Fibroblast of the aortic adventitia (primary cell): ENCODE measurements around the gene NIT2. TPM values are rescaled to one million over a fixed set of nuclear protein-coding genes. Genes with fewer than 3 reads are reported as not detected.

Experiments used
- DNase-seq: peaks from one replicate; pipeline ENCODE4 v3.0.0-alpha.2; 2010; ENCODE audit warnings: low read depth
- H3K4me3 ChIP-seq: 2 replicates; pipeline ENCODE4 v1.5.1; 2011; ENCODE audit warnings: low read depth, mild to moderate bottlenecking, control low read depth, low read length, moderate library complexity
- total RNA-seq: library from RNA; depleted of rRNA; stranded (reverse); fragments of >200 nt; gene quantifications from 2 replicates; pipeline ENCODE4 v1.2.3, GENCODE V29; 2012; ENCODE audit warnings: low replicate concordance
- TF ChIP-seq, protein P1 (sequence below): IDR thresholded peaks from 2 replicates; pipeline ENCODE4 v1.5.1; 2011; ENCODE audit warnings: mild to moderate bottlenecking, low read length, control low read depth, inconsistent platforms; ENCODE audit not compliant: insufficient read depth

NIT2 gene, protein sequence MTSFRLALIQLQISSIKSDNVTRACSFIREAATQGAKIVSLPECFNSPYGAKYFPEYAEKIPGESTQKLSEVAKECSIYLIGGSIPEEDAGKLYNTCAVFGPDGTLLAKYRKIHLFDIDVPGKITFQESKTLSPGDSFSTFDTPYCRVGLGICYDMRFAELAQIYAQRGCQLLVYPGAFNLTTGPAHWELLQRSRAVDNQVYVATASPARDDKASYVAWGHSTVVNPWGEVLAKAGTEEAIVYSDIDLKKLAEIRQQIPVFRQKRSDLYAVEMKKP
- 15.2 and 27.7 TPM in 2 replicates for total RNA-seq

DNA sequence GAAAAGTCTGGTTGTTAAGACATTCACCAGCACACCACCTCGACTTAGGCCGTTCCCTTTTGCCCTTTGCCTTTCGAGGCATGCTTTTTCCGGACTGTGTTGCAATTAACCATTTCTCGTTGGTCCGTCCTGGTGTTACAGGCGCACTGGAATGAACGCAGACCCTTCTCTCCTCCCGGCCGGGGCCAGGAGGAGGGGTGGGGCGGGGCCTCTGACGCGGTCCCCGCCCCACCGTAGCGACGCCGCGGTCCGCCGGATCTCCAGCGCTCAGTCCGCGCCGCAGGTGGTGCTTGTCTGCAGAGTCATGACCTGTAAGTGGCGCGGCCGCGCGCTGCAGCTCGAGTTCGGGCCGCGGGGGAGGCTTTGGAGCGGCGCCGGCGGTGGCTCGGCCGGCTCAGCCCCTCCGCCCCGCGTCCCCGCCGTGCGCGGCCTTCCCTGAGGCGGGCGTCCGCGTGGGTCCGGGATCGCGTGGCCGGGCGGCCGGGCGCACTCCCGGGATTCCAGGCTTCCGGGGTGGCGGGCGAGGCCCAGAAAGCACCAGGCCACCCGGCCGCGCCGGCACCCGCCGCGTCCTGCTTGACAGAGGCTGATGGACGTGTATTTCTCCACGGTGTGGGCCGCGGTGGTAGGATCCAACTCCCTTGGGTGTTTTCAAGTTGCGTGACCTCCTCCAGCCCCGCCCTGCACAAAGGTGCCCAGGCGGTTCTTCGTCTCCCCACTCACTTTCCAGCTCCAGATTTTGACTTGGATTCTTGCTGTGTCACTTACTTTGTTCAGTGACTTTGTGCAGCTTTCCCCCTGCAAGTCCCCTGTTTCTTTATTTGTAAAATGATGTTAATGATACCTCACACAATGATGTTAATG is at the start of gene NIT2:
TSS of gene NIT2 (plus strand) at position 270 of the 864 bp plus-strand sequence. CDS start at position 305, 35 bp downstream.
- DNase-seq, result peak; percentile 66
- peak within 1 kb of the TSS; percentile 71 for H3K4me3 ChIP-seq
- TF ChIP-seq, protein P1, sequence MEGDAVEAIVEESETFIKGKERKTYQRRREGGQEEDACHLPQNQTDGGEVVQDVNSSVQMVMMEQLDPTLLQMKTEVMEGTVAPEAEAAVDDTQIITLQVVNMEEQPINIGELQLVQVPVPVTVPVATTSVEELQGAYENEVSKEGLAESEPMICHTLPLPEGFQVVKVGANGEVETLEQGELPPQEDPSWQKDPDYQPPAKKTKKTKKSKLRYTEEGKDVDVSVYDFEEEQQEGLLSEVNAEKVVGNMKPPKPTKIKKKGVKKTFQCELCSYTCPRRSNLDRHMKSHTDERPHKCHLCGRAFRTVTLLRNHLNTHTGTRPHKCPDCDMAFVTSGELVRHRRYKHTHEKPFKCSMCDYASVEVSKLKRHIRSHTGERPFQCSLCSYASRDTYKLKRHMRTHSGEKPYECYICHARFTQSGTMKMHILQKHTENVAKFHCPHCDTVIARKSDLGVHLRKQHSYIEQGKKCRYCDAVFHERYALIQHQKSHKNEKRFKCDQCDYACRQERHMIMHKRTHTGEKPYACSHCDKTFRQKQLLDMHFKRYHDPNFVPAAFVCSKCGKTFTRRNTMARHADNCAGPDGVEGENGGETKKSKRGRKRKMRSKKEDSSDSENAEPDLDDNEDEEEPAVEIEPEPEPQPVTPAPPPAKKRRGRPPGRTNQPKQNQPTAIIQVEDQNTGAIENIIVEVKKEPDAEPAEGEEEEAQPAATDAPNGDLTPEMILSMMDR, result no peak

DNA sequence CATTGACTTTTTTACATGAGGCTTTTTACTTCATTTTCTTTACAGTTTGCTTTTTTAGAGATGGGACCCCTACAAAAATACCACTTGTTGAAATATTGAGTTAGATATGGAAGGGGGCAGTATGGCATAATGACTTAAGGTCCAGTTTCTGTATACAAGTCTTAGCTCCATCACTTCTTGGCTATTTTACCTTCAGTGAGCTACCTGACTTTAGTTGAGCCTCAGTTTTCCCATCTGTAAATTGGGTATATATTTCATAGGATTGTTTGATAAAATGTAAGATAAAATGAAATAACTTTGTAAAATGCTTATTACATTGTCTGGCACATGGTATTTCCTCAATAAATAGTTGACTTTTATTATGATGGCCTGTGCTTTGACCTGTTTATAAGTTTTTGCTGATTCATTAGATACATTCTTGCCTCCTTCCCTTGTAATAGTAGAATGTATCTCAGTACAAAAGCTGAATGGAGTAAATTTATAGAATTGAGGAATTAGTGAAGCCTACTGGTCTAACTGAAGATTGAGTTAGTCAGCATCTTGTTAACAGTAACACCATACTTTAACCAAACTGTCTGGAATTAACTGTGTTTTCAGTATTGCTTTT is 46.2 kb upstream of the NIT2 start:
- TF ChIP-seq, protein P1, result no peak
- DNase-seq, result no peak
- no peak overlapping the region for H3K4me3 ChIP-seq

DNA sequence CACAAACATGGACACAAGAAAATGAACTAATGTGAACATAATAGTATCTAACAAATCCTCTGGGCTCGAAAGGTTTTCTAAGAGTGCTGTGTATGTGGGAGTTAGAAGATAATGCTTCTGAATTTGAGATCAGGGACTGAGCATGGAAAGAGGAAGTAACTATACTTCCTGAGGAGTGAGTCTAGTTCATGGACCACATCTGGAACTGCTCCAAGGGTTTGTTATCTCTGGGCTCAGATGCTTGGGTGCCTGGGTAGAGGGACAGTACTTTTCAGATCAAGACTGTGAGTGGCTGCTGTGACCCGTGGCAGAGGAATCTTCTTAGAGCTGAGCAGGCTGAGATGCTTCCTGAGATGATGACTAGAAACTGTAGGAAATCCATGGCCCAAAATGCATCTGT is 45.2 kb upstream of the NIT2 start:
- DNase-seq, result peak; percentile 10
- no peak overlapping the region for H3K4me3 ChIP-seq
- TF ChIP-seq, protein P1, result no peak

DNA sequence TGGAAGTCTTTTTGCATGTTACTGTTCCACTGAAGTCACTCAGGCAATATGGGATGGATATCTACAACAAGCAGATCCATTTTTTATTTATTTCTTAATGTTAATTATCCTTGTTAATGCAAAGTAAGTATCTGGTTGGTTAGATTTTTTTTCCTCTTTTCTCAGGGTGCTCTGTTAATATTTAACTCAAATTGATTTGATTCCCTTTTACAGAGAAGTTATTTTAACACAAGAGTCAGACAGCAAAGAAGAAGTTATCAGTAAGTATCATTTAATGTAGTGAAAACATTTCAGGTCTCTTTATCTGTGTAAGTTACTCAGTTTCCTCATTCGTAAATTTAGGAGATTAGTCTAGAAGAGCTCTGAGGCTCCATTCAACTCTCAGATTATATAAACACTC is 39.5 kb upstream of the NIT2 start:
- no peak for DNase-seq
- H3K4me3 ChIP-seq, result no peak overlapping the region

DNA sequence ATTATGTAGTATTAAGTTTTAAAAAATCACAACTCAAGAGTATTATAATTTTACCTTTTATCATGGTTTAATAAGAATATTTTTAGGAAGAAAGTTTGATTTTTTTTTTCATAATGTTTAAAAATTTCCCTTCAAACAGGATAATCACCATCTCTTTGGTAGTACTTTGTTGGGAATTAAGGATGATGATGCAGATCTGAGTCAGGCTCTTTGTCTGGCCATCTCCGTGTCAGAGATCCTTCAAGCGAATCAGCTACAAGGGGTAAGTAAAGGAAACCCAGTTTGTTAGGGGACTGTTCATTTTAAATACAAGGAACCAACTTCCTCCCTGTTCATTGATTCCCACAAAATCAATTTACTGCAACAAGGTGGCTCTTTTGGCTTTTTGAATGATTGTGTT is 36.8 kb upstream of the NIT2 start:
- peak; percentile 10 for DNase-seq
- TF ChIP-seq, protein P1, result no peak

More for the DNA sequence above, 39.5 kb upstream of the NIT2 start:
- TF ChIP-seq, protein P1, result no peak

DNA sequence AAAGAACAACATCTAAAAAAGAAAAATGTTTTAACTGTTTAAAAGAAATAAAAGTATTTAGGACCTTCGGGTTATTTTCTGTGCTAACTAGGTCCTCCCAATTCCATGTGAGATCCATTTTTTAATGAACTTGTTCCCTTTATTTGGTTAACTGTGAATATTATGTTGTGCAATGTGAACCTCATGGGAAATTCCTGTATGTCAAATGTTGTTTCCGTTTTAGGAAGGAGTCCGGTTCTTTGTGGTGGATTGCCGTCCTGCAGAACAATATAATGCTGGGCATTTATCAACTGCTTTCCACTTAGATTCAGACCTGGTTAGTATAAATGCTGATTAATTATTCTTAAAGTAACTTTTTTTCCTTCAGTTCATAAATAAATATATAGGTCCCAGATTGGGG is 35.5 kb upstream of the NIT2 start:
- TF ChIP-seq, protein P1, result no peak
- H3K4me3 ChIP-seq, result no peak overlapping the region
- DNase-seq, result no peak

More for the DNA sequence above, 36.8 kb upstream of the NIT2 start:
- H3K4me3 ChIP-seq, result no peak overlapping the region
